Epithelial cell of esophagus (primary cell): ENCODE data around the gene RALGAPA2.
A peak's percentile ranks its signal among the peaks of the same experiment; 100 is the strongest.

Experiments
- DNase-seq: peaks from one replicate; pipeline ENCODE4 v3.0.0; 2010; ENCODE audit warnings: low read depth
- H3K4me3 ChIP-seq: 2 replicates; pipeline ENCODE4 v1.5.1; 2011; ENCODE audit warnings: mild to moderate bottlenecking, low read length, control low read depth
- CTCF ChIP-seq: IDR thresholded peaks from 2 replicates; pipeline ENCODE4 v1.5.1; 2011; ENCODE audit warnings: low read depth, mild to moderate bottlenecking, low read length, control low read depth, inconsistent platforms; ENCODE audit not compliant: insufficient read depth; ENCODE audit errors: missing control alignments

Gene RALGAPA2

GRCh38 chr20:20736303-20736702 is 23.9 kb upstream of the RALGAPA2 start:
- no peak for DNase-seq
- H3K4me3 ChIP-seq: no peak overlapping the region
- TF ChIP-seq CTCF: no peak

GRCh38 chr20:20734475-20734948 is 22.1 kb upstream of the RALGAPA2 start:
- no peak overlapping the region for H3K4me3 ChIP-seq
- TF ChIP-seq CTCF: no peak
- no peak for DNase-seq

- no peak for DNase-seq
- no peak for TF ChIP-seq CTCF
- no peak overlapping the region for H3K4me3 ChIP-seq
These were observed 21.5 kb upstream of the RALGAPA2 start for GRCh38 chr20:20733943-20734342.

GRCh38 chr20:20732641-20733040 is 20.2 kb upstream of the RALGAPA2 start:
- DNase-seq: peak; percentile 43
- TF ChIP-seq CTCF: no peak
- H3K4me3 ChIP-seq: no peak overlapping the region

GRCh38 chr20:20731945-20732296 is 19.5 kb upstream of the RALGAPA2 start:
- no peak for TF ChIP-seq CTCF
- peak; percentile 80 for DNase-seq

GRCh38 chr20:20731000-20731944 is 18.8 kb upstream of the RALGAPA2 start:
- no peak overlapping the region for H3K4me3 ChIP-seq
- TF ChIP-seq CTCF: no peak
- DNase-seq: no peak

More at GRCh38 chr20:20731945-20732296, 19.5 kb upstream of the RALGAPA2 start:
- H3K4me3 ChIP-seq: no peak overlapping the region
